AML-193 (cell line): ENCODE data around the gene DDX24.

Experiments
- DNase-seq, 2 experiments: peaks; one replicate each; lab custom pipeline; 2025; lab: John Stamatoyannopoulos, UW

DDX24 gene

DNA sequence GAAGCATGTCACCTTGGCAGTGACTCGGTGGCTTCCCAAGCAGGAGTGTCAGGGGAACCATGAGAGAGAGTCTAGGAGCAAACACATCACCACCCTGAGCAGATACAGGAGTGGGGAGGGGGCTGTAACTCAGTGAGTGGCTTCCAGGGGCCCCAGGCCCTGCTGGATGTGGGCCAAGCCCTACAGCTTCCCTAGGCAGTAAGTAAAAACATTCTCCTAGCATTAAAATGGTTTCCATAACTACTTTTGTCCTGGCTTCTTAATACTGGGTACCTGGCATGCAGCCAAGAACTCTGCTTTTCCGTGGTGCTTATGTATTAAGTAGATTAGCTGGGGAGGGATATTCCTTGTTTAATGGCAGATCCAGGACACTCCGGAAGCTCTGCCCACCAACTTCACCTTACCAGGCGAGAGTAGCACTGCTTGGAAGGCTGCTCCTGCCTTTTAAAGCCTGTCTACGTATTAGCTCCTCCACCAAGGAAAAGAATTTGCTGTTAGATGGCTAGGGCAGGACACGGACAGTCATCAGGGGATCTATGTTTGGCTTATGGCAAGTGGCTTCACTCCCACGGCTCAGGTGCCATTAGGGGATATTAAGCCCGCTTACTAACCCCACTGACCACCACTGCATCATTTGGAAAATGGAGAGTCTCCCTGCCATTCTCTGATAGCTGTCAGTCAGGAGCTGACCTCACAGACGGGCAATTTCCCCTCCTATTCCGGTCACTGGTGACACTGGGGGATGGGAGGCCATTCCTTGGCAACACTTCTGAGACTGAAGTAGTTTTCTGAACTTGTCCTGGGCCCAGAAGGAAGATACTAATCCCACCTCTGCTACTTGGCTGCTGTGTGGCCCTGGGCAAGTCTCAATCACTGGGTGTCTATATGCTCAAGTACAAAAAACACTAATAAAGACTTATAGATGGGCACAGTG, 32.0 kb downstream of the DDX24 start:
- DNase-seq, result no peak

DNA sequence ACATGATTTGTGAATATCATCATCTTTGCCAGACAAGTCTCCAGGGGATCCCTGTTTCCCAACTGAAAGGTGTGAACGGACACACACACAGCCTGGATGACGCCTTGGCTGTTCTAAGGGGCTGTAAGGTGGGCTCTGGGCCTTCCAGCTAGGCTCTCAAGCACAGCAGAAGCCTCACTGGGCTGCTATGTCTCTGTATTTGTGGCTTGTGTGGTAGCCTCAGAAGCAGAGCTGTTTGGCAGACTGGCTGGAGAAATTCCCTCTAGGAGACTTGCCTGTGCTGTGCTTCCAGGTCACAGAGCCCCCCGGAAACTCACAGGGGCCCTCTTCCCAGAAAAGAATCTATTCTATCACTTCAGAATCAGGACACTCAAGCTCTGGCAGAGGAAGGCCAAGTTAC, 33.4 kb downstream of the DDX24 start:
- DNase-seq, result no peak

DNA sequence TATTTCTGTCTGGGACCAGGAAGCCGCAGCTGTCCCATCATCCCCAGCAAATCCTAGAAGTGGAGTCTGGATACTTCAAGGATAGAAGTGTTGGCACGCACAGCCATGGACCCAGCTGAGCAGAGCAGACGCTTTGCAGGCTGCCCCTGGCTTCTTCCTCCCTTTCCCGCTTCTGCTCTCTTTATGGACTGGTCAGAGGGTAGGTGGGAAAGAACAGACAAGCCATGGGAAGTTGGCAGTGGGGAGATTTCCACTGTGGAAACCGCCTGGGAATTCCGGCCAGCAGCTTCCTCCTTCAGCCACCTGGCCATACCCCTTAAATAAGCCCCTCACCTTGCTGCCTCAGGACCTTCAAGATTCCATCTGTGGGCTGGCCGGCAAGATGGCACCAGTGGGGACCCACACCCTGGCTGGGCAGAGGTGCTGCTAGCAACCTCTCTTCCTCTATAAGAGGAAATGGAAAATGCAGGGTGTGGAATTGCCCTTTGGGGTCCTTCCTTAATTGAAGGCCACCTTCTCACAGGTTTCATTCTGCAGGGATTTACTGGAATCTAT, 34.2 kb downstream of the DDX24 start:
- no peak for DNase-seq

- no peak for DNase-seq
Observed at GRCh38 chr14:94045563-94046345, 35.2 kb downstream of the DDX24 start.

DNA sequence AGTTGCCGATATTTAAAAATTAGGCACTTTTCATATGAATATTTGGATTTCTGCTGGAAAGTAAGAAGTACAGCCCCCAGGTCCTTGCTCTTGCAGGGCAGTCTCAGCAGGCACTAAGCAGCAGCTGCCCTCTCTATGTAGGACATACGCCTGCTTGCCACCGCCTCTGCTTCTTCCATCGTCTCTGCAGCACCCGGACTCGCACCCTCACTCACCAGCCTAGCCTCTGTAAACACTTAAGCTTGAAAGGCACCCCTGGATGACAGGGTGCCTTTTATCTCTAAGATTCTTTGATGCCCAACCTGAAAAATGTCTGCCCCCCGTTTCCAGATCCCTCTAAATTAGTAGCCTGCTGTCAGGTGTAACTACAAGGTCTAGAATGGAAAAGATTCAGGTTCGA, 35.9 kb downstream of the DDX24 start:
- no peak for DNase-seq

- DNase-seq, result no peak
Observed at GRCh38 chr14:94044476-94045091, 36.4 kb downstream of the DDX24 start.

DNA sequence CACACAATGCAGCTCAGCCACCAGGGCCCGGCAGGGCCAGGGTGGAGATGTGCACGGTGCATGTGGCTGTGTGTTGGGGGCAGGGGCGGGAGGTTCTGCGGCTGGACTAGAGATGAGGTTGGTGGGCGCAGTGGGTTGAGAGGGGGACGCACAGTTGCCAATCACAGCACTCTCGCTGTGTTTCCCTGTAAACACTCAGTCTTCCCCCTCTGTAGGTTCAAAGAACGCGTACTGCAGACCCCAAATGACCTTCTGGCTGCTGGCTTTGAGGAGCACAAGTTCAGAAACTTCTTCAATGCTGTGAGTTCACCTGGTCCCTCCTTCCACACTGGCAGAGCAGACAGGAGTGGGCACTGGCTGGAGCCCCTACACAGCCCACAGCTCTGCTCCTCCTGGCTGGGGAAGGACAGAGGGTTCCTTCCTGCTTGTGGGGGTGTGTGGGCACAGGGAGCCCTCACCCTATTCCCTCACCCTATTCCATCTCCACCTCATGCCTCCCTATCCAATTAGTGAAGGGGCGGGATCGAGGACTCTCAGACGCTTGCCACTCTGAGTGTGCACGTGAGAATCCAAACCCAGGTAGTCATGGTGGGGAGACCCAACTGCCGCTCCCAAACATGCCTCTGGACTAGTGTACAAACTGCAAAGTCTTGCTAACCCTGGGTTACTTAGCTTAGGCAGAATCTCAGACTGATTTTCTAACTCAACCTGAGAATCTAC, 37.1 kb downstream of the DDX24 start:
- DNase-seq, result no peak

DNA sequence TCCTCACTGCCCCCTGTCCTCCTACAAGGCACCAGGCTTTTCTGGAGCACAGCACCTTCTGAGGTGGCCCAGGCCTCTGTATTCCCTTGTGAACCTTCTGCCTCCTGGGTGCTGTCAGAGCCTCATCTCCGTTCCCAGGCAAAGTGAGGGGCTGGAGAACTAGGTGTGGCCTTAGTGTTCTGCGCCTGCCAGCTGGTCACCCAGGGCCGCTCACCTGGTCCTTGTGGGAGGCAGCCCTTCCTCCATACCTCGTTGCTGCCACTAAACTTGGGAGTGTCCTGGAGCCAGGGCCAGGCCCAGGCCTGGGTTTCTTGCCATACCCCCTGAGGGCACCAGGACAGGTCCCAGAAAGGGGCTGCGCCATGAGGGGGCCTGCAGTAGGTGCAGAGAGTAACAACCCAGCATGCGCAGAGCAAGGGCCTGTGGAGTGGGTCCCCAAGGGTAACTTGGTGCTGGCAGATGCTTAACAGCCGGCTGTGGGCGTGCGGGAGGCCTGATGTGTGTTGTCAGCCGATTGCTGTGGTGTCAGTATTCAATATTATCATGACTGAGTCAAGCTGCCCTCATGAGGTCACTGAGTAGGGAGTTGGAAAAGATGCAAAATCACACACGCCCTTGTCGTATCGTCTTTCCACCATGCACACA, 37.8 kb downstream of the DDX24 start:
- no peak for DNase-seq

DNA sequence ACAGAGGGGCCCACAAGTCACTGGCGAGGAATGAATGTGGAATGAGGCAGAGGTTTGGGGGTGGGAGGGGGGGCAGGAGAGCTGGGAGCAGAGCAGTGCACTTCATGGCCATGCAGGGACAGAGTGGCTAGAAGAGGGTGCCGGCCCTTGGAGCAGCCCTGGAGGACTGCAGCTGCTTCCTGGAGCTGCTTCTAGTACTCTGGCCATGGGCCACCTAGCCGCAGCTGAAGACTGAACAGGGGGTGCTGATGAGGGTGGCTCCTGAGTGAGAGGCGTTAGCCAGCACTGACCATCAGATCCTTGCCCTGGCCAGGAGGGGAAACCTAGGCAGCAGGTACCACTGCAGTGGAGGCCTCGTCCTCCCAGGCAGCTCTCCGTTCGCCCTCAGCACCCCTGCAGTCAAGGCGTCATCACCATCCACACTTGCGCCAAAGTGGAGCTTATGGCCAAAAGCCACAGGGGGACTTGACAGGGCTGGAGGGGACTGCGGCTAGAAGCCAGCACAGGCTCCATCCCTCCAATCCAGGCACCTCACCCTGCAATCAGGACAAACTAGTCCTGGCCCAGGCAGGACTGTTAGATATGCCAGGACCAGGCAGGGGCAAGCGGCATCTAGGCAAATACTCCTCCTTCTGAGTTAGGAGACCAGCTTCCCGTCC, 38.4 kb downstream of the DDX24 start:
- no peak for DNase-seq

- DNase-seq, result no peak
Observed at GRCh38 chr14:94041551-94042346, 39.3 kb downstream of the DDX24 start.

DNA sequence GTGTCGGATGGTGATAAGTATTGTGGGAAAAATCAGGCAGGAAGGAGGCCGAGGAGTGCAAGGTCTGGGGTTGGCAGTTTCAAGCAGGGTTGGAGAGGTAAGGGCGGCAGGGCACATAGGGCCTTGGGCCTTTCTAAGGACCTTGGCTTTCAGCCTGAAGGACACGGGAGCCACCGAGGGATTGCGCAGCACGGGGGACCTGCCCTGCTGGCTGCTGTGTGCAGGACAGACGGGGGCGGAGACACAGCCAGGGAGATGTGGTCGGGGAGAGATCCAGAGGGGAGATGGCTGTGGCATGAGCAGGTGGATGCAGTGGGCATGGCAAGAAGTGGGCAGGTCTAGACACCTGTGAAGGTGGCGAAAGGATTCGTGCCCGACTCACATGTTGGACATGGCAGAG, 40.2 kb downstream of the DDX24 start:
- no peak for DNase-seq

GRCh38 chr14:94040247-94040646, 40.8 kb downstream of the DDX24 start:
- no peak for DNase-seq

DNA sequence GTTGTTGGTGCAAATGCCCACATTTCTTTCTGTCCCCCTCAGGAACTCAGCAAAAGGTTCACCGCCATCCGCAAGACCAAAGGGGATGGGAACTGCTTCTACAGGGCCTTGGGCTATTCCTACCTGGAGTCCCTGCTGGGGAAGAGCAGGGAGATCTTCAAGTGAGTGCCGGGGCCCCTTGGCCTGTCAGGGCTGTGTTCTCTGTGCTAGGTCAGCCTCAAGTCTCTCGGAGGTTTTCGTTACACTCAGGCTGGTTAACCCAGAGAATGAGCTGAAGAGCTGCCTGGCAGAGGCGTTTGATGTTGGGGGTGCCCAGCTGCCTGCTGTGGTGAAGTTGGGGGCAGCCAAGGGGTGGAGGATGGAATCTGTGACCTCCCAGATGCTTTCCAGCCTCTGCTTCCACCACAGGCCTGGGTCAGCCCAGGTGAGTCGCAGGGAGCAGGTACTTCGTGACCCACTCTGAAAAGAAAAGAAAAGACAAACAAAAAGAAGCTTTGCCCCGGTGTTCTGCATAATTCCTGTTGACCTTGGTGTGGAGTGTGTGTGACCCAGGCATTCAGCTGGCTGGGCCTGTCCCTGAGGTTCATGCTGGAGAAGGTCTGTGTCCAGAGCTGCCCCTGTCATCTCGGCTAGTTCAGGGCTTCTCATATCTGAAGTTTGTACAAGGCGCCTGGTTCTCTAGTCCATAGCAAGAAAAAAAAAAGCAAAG, 41.9 kb downstream of the DDX24 start:
- no peak for DNase-seq

DNA sequence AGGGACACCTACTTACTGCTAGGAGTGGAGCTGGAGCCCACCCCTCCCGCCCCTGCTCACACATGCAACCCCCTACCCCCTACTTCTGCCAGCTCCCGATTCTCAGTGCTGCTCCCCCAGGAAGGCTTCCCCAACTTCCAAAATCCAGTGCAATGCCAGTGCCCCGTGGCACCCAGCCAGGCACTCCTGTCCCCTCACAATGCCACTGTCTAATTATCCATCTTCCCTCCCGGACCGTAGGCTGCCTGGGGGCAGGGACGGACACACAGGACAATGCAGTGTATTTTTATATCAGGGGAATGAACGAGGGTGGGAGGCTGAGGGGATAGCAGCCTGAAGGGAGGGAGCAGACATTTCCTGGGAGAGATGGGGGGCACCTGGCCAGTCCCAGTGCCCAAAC, 42.5 kb downstream of the DDX24 start:
- DNase-seq, result no peak

DNA sequence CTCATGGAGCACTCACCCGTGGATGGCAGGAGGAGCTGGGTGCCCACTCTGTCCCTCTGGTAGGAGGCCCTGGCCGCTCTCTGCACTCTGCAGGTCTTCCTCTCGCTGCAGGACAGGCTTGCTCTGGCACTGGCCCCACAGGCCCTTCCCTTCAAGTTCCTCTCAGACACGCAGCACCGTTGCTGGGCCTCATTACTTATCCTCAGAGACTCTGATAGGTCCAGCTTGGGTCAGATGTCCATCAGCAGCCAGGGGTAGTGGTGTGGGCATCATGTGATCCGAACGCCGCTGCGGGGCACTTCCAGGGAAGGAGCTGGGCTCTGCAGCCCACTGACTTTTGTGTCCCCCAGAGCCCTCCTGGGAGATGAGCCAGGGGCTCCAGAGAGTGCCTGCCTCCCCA, 43.0 kb downstream of the DDX24 start:
- DNase-seq, result no peak

- DNase-seq, result peak; percentile 56 to 64
Observed at GRCh38 chr14:94036313-94037167, 44.5 kb downstream of the DDX24 start.

DNA sequence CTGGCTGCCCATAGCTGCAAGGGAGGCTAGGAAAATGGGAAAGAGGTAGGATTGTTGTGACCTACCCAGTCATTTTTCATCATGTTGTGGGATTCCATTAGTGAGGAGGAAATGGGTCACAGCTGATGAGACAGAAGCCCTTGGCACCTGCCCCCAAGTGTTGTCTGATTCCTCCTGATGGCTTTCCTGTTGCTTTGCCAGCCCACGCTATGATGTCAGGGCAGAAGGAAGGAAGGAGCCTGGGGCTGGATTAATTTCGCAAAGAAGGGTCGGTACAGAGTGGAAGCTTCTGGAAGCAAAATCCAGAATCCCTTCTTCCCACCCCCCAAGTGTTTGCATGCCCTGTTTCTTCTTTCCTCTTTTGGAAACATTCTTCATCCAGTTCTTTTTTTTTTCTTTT, 46.1 kb downstream of the DDX24 start:
- DNase-seq, result no peak

GRCh38 chr14:94031883-94032279, 49.1 kb downstream of the DDX24 start:
- DNase-seq, result no peak
